SU-DHL-6 (cell line): Measurements from ENCODE around the gene ZNF682.
"Not testable (repeated sequence)": the region's sequence is repeated elsewhere in the genome, so short reads cannot be mapped to it uniquely, and the experiment has no call there.

Source experiments
- H2AFZ ChIP-seq: fragments of 200-600 bp; sonication (generic); 2 replicates; pipeline ENCODE4 v1.6.1; 2014; ENCODE audit warnings: low read depth, mild to moderate bottlenecking, moderate library complexity, mixed read lengths, antibody characterized with exemption, low read length; ENCODE audit not compliant: severe bottlenecking
- H3F3A ChIP-seq: fragments of 200-600 bp; shearing (Covaris generic); 2 replicates; pipeline ENCODE4 v1.6.0; 2016; ENCODE audit warnings: antibody characterized with exemption, mild to moderate bottlenecking; ENCODE audit not compliant: insufficient read depth
- H3K27ac ChIP-seq: fragments of 200-600 bp; sonication (generic); 2 replicates; pipeline ENCODE4 v1.5.1; 2016; ENCODE audit warnings: low read depth, mild to moderate bottlenecking, low read length, moderate library complexity, mixed read lengths
- H3K27me3 ChIP-seq: fragments of 200-600 bp; sonication (generic), shearing (Covaris generic); 2 replicates; pipeline ENCODE4 v1.6.0; 2014; ENCODE audit warnings: mild to moderate bottlenecking, low read length
- H3K36me3 ChIP-seq: fragments of 200-600 bp; sonication (generic); 2 replicates; pipeline ENCODE4 v1.6.1; 2014; ENCODE audit warnings: mild to moderate bottlenecking, low read length, mixed read lengths
- H3K4me2 ChIP-seq: fragments of 300-600, 200-600 bp; shearing (Covaris generic), sonication (generic); 2 replicates; pipeline ENCODE4 v1.6.0; 2014; ENCODE audit warnings: low read length, low read depth, mild to moderate bottlenecking; ENCODE audit not compliant: poor library complexity, severe bottlenecking
- H3K4me3 ChIP-seq: fragments of 200-600 bp; sonication (generic); 2 replicates; pipeline ENCODE4 v1.5.1; 2014; ENCODE audit warnings: antibody characterized with exemption, low read length, mild to moderate bottlenecking, mixed read lengths; ENCODE audit not compliant: insufficient read depth, poor library complexity, severe bottlenecking
- H3K79me2 ChIP-seq: fragments of 200-600 bp; sonication (generic); 2 replicates; pipeline ENCODE4 v1.6.1; 2014; ENCODE audit warnings: mild to moderate bottlenecking, low read length, moderate library complexity; ENCODE audit not compliant: insufficient read depth
- H3K9ac ChIP-seq: fragments of 200-600 bp; sonication (generic); 2 replicates; pipeline ENCODE4 v1.7.0; 2014; ENCODE audit warnings: mild to moderate bottlenecking, low read length
- H3K9me2 ChIP-seq: fragments of 200-600 bp; sonication (generic); replicated peaks from 2 replicates; pipeline ENCODE4 v1.6.1; 2014; ENCODE audit warnings: low read length; ENCODE audit not compliant: insufficient read depth
- H3K9me3 ChIP-seq: fragments of 200-600 bp; sonication (generic); 2 replicates; pipeline ENCODE4 v1.6.1; 2014; ENCODE audit warnings: low read length, mixed read lengths; ENCODE audit not compliant: insufficient read depth
- H4K20me1 ChIP-seq: fragments of 200-600 bp; sonication (generic); 2 replicates; pipeline ENCODE4 v1.6.1; 2014; ENCODE audit warnings: low read depth, mild to moderate bottlenecking, antibody characterized with exemption, low read length, moderate library complexity, mixed read lengths
- EZH2phosphoT487 ChIP-seq: fragments of 200-600 bp; sonication (generic), shearing (Covaris generic); conservative IDR thresholded peaks from 2 replicates; pipeline ENCODE4 v1.6.1; 2018; ENCODE audit warnings: mild to moderate bottlenecking, antibody characterized with exemption, low read length, moderate library complexity, mixed read lengths
- TF ChIP-seq, protein P1 (sequence below): fragments of 200-600 bp; sonication (generic); IDR thresholded peaks from one replicate; pipeline ENCODE4 v1.5.1; 2017; ENCODE audit warnings: antibody characterized with exemption, mild to moderate bottlenecking, low read length, moderate library complexity; ENCODE audit not compliant: insufficient read depth, poor library complexity, severe bottlenecking

The ZNF682 gene

DNA sequence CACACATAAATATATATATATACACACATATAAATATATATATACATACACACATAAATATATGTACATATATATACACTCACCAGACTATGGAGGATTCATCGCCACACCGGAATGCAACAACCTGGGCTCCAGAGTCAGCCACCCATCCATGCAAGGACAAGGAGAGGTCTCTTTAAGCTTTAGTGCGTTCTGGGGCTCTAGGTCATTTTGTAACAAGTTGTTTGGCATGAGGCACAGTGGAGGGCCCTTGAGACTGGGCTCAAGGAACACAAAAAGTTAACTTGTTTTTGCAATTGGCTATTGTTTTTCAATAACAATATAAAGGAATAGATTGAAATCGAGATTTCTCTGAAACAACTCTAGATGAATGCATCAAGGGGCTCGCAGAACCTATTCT lies 33.6 kb upstream of the ZNF682 start:
- H3K27me3 ChIP-seq = no peaks in the 10 kb centered on the region
- H3K36me3 ChIP-seq = no peaks in the 10 kb centered on the region
- no peaks in the 10 kb centered on the region for H4K20me1 ChIP-seq
- H3K79me2 ChIP-seq = peaks cover under 1% of the 10 kb centered on the region; the same call in 1 of the 2 replicates
- no peak overlapping the region for H2AFZ ChIP-seq
- H3K27ac ChIP-seq = no peak overlapping the region
- no peaks in the 10 kb centered on the region for H3K9me3 ChIP-seq
- TF ChIP-seq, protein P1, sequence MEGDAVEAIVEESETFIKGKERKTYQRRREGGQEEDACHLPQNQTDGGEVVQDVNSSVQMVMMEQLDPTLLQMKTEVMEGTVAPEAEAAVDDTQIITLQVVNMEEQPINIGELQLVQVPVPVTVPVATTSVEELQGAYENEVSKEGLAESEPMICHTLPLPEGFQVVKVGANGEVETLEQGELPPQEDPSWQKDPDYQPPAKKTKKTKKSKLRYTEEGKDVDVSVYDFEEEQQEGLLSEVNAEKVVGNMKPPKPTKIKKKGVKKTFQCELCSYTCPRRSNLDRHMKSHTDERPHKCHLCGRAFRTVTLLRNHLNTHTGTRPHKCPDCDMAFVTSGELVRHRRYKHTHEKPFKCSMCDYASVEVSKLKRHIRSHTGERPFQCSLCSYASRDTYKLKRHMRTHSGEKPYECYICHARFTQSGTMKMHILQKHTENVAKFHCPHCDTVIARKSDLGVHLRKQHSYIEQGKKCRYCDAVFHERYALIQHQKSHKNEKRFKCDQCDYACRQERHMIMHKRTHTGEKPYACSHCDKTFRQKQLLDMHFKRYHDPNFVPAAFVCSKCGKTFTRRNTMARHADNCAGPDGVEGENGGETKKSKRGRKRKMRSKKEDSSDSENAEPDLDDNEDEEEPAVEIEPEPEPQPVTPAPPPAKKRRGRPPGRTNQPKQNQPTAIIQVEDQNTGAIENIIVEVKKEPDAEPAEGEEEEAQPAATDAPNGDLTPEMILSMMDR = no peak
- no peak for TF ChIP-seq EZH2phosphoT487
- no peak overlapping the region for H3K4me3 ChIP-seq
- H3K9me2 ChIP-seq = no peaks in the 10 kb centered on the region
- no peaks in the 10 kb centered on the region for H3F3A ChIP-seq
- H3K9ac ChIP-seq = no peak overlapping the region
- H3K4me2 ChIP-seq = no peak overlapping the region

DNA sequence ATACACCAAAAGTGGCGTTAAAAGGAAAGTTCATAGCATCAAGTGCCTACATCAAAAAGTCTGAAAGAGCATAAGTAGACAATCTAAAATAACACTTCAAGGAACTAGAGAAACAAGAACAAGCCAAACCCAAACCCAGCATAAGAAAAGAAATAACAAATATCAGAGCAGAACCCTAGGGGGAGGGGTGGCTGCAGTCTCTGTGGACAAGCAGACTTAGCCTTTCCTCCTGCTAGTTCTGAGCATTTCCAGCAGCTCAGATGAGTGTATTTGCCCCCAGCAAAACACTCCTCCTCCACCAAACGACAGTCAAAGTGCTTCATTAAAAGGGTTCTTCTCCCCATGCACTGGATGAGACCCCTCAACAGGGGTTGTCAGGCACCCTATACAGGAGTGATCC lies 31.4 kb upstream of the ZNF682 start:
- Histone ChIP-seq H3K9ac (no peak overlapping the region), H3K9me3 (no peaks in the 10 kb centered on the region), H4K20me1 (no peaks in the 10 kb centered on the region), H3F3A (no peaks in the 10 kb centered on the region), H3K79me2 (no peaks in the 10 kb centered on the region), H3K27me3 (no peaks in the 10 kb centered on the region), H3K4me3 (no peak overlapping the region), H3K9me2 (no peaks in the 10 kb centered on the region), H3K4me2 (no peak overlapping the region), H3K27ac (no peak overlapping the region), H3K36me3 (no peaks in the 10 kb centered on the region), H2AFZ (no peak overlapping the region)
- no peak for TF ChIP-seq EZH2phosphoT487
- TF ChIP-seq, protein P1 = no peak

DNA sequence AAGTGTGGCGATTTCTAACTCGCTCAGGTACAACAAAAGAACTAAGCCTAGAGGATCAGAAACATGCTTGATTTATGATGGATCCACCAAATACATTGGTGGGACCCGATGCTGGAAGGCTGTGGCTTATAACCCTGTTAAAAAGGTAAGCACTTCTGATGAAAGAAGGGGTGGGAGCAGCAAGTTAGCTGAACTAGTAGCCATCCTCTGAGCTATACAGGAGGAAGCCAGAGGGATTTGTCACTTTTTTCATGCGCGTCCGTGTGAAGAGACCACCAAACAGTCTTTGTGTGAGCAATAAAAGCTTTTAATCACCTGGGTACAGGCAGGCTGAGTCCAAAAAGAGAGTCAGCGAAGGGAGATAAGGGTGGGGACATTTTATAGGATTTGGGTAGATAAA lies 29.3 kb upstream of the ZNF682 start:
- H3F3A ChIP-seq, H3K27me3 ChIP-seq, H2AFZ ChIP-seq, H3K9ac ChIP-seq, H3K4me3 ChIP-seq, H4K20me1 ChIP-seq, H3K79me2 ChIP-seq, H3K27ac ChIP-seq, H3K9me2 ChIP-seq, H3K9me3 ChIP-seq, H3K36me3 ChIP-seq, H3K4me2 ChIP-seq: not testable (repeated sequence)

DNA sequence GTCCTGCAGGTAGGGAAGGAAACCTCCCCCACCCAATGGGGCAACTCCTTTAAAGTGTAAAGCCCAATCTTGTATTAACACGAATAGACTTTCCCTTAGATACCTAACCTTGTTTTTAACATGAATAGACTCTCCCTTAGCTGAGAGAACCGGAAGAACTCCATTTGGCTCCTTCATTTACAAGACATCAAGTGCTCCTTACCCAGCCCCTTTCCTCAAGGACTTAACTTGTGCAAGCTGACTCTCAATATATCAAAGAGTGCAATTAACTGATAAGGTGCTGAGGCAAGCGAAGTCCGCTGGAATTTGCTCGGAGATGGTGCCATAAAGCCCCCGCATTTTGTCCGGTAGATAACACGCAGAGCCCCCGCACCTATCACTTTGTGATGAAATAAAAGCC lies 28.6 kb upstream of the ZNF682 start:
- Histone ChIP-seq H3K79me2 (no peaks in the 10 kb centered on the region), H3K9me3 (no peaks in the 10 kb centered on the region), H3K4me3 (no peak overlapping the region), H3K27ac (no peak overlapping the region), H3K9me2 (no peaks in the 10 kb centered on the region), H3K36me3 (no peaks in the 10 kb centered on the region), H3F3A (no peaks in the 10 kb centered on the region), H2AFZ (no peak overlapping the region), H3K9ac (no peak overlapping the region), H4K20me1 (no peaks in the 10 kb centered on the region), H3K27me3 (no peaks in the 10 kb centered on the region), H3K4me2 (no peak overlapping the region)
- TF ChIP-seq EZH2phosphoT487 = no peak
- TF ChIP-seq, protein P1 = no peak
